Kidney glomerular epithelial cell (primary cell): ENCODE data around the gene LEKR1.
"Not testable (repeated sequence)": the region's sequence is repeated elsewhere in the genome, so short reads cannot be mapped to it uniquely, and the experiment has no call there.

Source experiments
- DNase-seq: peaks from one replicate; lab custom pipeline; 2025; lab: John Stamatoyannopoulos, UW

LEKR1 gene

GRCh38 chr3:156906275-156906674, 80.1 kb downstream of the LEKR1 start:
- DNase-seq = no peak

GRCh38 chr3:156908398-156908797, 82.2 kb downstream of the LEKR1 start:
- no peak for DNase-seq

- DNase-seq = no peak
Observed at GRCh38 chr3:156910022-156910421, 83.9 kb downstream of the LEKR1 start.

- not testable (repeated sequence) for DNase-seq
Observed at GRCh38 chr3:156910831-156911230, 84.7 kb downstream of the LEKR1 start.

- DNase-seq = not testable (repeated sequence)
Observed at GRCh38 chr3:156914300-156914699, 88.1 kb downstream of the LEKR1 start.

GRCh38 chr3:156915372-156915771, 89.2 kb downstream of the LEKR1 start:
- no peak for DNase-seq

- no peak for DNase-seq
Observed at GRCh38 chr3:156918746-156919145, 92.6 kb downstream of the LEKR1 start.

GRCh38 chr3:156919818-156920217, 93.7 kb downstream of the LEKR1 start:
- DNase-seq = no peak

GRCh38 chr3:156920399-156920798, 94.2 kb downstream of the LEKR1 start:
- DNase-seq = no peak

GRCh38 chr3:156923349-156923748, 97.2 kb downstream of the LEKR1 start:
- DNase-seq = no peak

- DNase-seq = no peak
Observed at GRCh38 chr3:156938724-156939123, 112.6 kb downstream of the LEKR1 start.

GRCh38 chr3:156939315-156939714, 113.2 kb downstream of the LEKR1 start:
- no peak for DNase-seq

- DNase-seq = no peak
Observed at GRCh38 chr3:156941311-156941710, 115.2 kb downstream of the LEKR1 start.

GRCh38 chr3:156948402-156949210, 122.5 kb downstream of the LEKR1 start:
- DNase-seq = no peak

GRCh38 chr3:156952011-156952410, 125.9 kb downstream of the LEKR1 start:
- DNase-seq = no peak

GRCh38 chr3:156957715-156958114, 131.6 kb downstream of the LEKR1 start:
- DNase-seq = no peak

GRCh38 chr3:156963096-156963495, 136.9 kb downstream of the LEKR1 start:
- DNase-seq = no peak

- no peak for DNase-seq
Observed at GRCh38 chr3:156964577-156964976, 138.4 kb downstream of the LEKR1 start.

GRCh38 chr3:156966349-156966748, 140.2 kb downstream of the LEKR1 start:
- not testable (repeated sequence) for DNase-seq

GRCh38 chr3:156973954-156974353, 147.8 kb downstream of the LEKR1 start:
- no peak for DNase-seq

- no peak for DNase-seq
Observed at GRCh38 chr3:156974931-156975330, 148.8 kb downstream of the LEKR1 start.

GRCh38 chr3:156975721-156976120, 149.6 kb downstream of the LEKR1 start:
- DNase-seq = no peak

GRCh38 chr3:156976933-156977332, 150.8 kb downstream of the LEKR1 start:
- no peak for DNase-seq

GRCh38 chr3:156978481-156978961, 152.4 kb downstream of the LEKR1 start:
- DNase-seq = no peak
